Stimulated activated CD8-positive, alpha-beta memory T cell treated with anti-CD3 and anti-CD28 coated beads, Interleukin-4, amount 100 ng/mL, for 4 hours (primary cell): Measurements from ENCODE around the gene SLMAP.
"Not testable (repeated sequence)": the region's sequence is repeated elsewhere in the genome, so short reads cannot be mapped to it uniquely, and the experiment has no call there.

Experiments
- DNase-seq, 2 donors: peaks; one replicate each; pipeline ENCODE4 v3.0.0-alpha.2; 2020; ENCODE audit warnings: low read depth in 2 of 2, low spot score in 1 of 2

SLMAP gene

GRCh38 chr3:57826952-57827723, 71.0 kb downstream of the SLMAP start:
- DNase-seq = no peak

DNA sequence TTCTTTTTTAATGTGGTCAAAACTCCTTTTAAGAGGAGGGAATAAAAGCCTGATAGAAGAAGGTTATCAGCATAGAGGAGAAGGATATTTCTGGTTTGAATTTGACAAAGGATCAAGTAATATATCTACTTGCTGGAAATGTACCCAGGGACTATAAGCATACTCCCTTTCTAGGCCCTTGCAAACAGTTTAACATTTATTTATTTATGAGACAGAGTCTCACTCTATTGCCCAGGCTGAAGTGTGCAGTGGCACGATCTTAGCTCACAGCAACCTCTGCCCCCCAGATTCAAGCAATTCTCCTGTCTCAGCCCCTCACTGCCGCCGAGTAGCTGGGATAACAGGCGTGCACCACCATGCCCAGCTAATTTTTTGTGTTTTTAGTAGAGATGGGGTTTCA, 71.6 kb downstream of the SLMAP start:
- no peak for DNase-seq

DNA sequence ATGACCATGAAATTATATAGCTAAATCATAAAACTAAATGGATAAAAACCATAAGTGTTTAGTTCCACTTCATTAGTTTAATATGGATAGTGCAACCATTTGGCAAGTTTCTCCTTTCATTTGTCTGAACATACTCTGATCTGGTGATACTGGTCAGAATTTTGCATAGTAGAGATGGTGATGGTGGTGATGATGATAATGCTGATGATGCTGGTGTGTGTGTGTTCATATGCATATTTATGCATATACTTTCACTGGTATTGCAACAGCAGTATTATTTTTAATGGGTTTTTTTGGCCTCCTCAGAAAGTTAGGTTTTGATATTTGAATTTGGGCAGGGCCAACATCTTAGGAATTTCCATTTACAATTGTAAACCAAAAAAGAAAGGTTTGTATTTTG, 76.4 kb downstream of the SLMAP start:
- no peak for DNase-seq

DNA sequence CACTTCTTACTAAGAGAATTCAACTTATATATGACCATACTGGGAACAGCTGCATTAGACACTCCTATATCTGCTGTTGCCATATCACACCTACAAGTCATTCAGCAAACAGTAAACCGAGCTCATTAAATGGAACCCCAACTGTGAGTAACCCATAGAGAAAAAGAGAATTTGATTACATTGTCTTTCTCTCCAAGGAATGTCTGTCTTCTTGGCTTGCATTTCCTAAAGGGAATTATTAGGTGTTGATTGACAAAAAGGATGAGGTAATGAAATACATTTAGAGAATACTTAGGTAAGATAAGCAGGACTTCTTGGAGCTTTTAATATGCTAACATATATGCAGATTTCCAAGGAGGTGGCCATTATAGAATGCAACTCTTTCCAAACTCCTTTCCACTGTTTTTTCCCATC, 76.8 kb downstream of the SLMAP start:
- DNase-seq = no peak

- no peak for DNase-seq
Measured at GRCh38 chr3:57833763-57834162, 77.7 kb downstream of the SLMAP start.

- no peak for DNase-seq
Measured at GRCh38 chr3:57837686-57838085, 81.6 kb downstream of the SLMAP start.

GRCh38 chr3:57838627-57839026, 82.5 kb downstream of the SLMAP start:
- no peak for DNase-seq

DNA sequence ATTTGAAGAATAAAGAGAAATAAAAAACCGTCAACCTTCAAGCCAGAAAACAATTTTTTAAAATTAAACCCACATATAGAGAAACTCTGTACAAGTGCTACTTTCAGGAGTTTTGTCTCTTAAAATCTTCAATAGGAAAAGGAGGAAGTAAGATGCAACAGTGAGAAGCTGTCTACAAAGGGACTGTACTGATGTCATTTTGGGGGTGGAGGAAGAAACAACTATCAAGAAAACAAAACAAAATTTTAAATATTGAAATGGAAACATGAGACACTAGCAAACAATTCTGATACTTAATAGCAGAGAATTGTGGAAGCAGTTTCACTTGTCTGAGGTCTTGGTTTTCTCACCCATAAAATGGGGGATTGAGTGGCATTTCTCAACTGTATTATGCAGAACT, 84.4 kb downstream of the SLMAP start:
- no peak for DNase-seq

DNA sequence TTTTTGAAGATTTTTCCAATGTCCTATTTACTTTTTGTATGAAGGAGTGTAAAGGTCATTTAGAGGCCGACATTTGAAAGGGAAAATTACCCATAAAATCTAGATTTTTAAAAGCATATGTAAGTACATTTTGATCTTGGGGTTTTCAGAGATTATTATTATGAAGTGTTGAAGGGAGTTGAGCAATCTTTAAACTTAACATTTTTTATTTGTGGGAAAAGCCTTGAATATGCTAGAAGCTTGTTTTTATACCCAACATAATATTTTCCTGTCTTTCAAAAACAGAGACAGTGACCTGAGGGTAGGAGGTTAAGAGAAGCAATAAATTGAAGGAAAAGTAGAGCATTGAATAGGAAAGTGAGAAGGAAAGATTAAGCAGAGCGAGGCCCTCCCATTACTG, 85.7 kb downstream of the SLMAP start:
- DNase-seq = no peak

DNA sequence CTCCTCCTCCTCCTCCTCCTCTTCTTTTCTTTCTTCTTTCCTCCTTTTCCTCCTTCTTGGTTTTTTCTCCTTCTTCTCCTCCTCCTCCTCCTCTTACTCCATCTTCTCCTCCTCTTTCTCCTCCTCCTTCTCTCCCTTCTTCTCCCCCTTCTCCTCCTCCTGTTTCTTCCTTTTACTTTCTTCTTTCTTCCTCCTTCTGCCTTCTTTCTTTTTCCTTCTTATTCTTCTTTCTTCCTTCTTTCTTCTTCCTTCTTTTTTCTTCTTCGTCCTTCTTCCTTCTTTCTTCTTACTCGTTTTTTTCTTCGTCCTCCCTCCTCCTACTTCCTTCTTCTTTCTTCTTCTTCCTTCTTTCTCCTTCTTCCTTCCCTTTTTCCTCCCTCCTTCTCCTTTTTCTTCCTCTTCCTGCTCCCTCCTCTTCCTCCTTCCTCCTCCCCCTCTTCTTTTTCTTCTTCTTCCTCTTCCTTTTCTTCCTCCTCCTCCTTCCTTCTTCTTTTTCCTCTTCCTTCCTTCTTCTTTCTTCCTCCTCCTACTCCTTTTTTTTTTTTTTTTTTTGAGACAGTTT, 92.1 kb downstream of the SLMAP start:
- DNase-seq = no peak

DNA sequence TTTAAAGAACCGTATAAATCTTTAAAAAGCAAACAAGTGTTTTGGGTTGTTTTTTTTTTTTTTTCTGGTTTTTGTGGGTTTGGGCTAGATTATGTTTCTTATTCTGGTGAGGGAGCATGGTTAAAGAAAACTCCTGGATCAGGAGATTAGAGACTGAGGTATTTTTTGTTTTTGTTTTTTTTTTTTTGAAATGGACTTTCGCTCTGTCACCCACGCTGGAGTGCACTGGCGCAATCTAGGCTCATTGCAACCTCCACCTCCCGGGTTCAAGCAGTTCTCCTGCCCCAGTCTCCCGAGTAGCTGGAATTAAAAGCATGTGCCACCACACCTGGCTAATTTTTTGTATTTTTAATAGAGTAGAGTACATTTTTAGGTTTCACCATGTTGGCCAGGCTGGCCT, 95.2 kb downstream of the SLMAP start:
- no peak for DNase-seq

DNA sequence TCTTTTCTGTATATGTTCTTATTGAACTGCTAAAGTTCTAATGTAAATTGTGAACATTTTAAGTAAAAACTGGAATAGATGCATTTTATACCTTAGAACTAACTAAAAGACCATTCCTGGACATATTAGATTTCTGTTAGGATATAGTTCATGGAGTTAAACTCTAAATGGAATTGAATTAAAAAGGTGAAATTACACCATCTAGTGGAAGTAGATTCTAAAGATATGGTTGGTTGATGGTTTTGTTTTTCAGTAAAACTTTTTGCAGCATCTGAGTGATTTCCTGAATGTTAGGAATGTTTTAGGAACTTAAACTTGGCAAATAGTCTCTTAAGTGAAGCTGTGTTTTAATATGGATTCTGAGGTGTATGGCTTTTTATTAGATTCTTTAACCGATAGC, 96.8 kb downstream of the SLMAP start:
- no peak for DNase-seq

GRCh38 chr3:57855281-57855680, 99.2 kb downstream of the SLMAP start:
- no peak for DNase-seq

DNA sequence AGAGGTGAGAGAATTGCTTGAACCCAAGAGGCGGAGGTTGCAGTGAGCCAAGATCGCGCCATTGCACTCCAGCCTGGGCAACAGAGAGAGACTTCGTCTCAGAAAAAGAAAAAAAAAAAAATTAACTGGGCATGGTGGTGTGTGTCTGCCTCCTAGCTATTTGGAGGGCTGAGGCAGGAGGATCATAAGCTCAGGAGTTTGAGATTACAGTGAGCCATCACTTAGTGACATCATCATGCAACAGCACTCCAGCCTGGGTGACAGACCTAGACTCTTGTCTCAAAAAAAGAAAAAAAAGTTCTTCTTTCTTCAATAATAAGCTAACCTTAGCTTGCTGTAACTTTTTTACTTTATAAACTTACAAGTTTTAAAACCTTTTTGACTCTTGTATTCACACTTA, 99.8 kb downstream of the SLMAP start:
- no peak for DNase-seq

GRCh38 chr3:57856675-57857074, 100.6 kb downstream of the SLMAP start:
- DNase-seq = no peak

GRCh38 chr3:57862894-57863293, 106.8 kb downstream of the SLMAP start:
- no peak for DNase-seq

DNA sequence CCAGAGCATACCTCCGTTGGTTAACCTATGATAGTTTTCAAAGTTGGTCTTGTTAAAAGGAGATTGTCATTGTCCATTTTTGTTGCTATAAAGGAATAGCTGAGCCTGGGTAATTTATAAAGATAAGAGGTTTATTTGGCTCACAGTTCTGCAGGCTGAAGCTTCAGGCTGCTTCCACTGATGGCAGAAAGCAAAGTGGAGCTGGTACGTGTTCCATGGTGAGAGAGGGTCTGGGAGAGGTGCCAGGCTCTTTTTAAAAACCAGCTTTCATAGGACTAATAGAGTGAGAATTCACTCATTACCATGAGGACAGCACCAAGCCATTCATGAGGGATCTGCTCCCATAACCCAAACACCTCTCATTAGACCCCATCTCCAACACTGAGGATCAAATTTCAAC, 107.3 kb downstream of the SLMAP start:
- no peak for DNase-seq

DNA sequence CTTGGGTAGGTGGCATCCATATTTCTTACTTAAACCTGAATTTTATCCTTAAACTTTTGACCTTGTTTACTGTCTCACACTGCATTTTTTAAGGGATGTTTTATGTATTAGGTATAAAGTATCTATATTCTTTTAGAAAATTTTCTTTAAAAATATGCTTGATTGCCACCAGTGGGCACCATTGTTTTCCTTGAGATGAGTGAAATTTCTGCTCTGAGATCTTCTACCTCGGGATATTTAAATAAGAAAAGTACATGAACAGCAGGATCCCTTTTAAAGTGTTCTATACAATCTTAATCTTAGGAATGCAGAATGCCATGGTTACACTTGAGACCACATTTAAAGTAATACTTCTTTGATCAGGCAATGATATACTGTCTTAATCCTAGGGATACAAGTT, 108.7 kb downstream of the SLMAP start:
- DNase-seq = no peak

- DNase-seq = not testable (repeated sequence)
Measured at GRCh38 chr3:57869110-57869509, 113.0 kb downstream of the SLMAP start.

GRCh38 chr3:57872606-57873005, 116.5 kb downstream of the SLMAP start:
- no peak for DNase-seq

DNA sequence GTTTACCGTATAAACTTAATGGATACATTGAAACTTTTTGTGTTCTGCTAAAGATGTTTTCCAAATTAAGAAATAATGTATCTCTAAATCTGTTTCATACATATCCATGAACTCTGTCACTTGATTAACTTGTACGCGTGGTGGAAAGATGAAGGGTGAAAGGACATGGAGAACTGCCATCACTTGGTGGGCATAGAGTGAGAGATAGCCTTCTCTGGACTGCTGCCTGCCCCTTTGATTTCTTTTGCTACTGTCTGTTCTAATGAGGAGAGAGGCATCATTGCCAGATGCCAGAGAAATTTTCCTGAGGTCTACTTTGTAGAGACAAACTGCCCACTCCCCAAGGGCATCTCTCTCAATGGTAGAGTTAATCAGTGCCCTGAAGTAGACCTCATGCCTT, 120.5 kb downstream of the SLMAP start:
- DNase-seq = no peak

DNA sequence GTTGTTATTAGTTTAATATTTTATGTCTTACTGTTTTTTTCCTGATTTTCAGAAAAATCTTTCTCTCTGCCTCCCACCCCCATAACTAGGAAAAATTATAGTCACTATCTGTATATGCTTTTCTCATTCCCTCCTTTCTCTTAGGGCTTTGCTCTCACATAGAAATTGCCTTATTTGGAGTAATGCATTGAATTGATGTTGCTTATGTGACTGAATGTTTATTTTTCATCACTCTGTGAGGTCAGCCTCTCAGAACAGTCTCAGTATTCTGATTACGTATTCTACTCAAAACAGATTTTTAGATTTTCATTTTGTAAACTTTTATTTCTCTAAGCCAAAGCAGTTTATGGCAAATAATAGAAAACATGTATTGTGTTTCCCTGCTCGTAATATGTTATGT, 121.0 kb downstream of the SLMAP start:
- DNase-seq = no peak

DNA sequence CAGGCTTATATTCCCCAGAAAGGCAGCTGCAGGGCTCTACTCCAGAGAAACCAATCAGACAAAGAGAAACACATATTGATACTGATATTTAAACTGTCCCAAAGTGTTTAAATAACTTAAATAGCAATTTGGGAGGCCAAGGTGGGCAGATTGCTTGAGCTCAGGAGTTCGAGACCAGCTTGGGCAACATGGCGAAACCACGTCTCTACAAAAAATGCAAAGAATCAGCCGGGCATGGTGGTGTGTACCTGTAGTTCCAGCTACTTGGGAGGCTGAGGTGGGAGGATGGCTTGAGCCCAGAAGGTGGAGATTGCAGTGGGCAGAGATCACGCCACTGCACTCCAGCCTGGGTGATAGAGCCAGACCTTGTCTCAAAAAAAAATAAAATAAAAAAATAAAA, 128.3 kb downstream of the SLMAP start:
- DNase-seq = not testable (repeated sequence)
